Keratinocyte (primary cell): Measurements from ENCODE around the gene ANO9. TPM values are rescaled to one million over a fixed set of nuclear protein-coding genes. Genes with fewer than 3 reads are reported as not detected.

Source experiments
- DNase-seq: peaks from one replicate; pipeline ENCODE4 v3.0.0-alpha.2; 2011; ENCODE audit warnings: low read depth, missing footprints, low spot score
- FAIRE-seq: peaks from 2 replicates; lab custom pipeline; 2011; peaks lifted over from hg19 to GRCh38; lab: Jason Lieb, UNC
- H2AFZ ChIP-seq: 2 replicates; pipeline ENCODE4 v1.6.0; 2012; ENCODE audit warnings: low read length, control low read depth, inconsistent platforms; ENCODE audit not compliant: control insufficient read depth
- H3K27ac ChIP-seq: 2 replicates; pipeline ENCODE4 v1.5.1; 2011; ENCODE audit warnings: low read length; ENCODE audit not compliant: control insufficient read depth, insufficient read depth
- H3K27me3 ChIP-seq: 3 replicates; pipeline ENCODE4 v1.6.0; 2011; ENCODE audit warnings: low read length; ENCODE audit not compliant: control insufficient read depth, insufficient read depth; ENCODE audit errors: extremely low read depth
- H3K36me3 ChIP-seq, 2 experiments: 2 replicates in 1 of 2; 3 replicates in 1 of 2; pipeline ENCODE4 v1.5.1; 2011; ENCODE audit warnings: low read length in 2 of 2, mild to moderate bottlenecking in 1 of 2; ENCODE audit not compliant: control insufficient read depth in 2 of 2, insufficient read depth in 2 of 2; ENCODE audit errors: extremely low read depth in 1 of 2
- H3K4me1 ChIP-seq: 3 replicates; pipeline ENCODE4 v1.5.1; 2011; ENCODE audit warnings: low read length; ENCODE audit not compliant: control insufficient read depth, insufficient read depth; ENCODE audit errors: extremely low read depth
- H3K4me2 ChIP-seq: 3 replicates; pipeline ENCODE4 v1.6.0; 2011; ENCODE audit warnings: low read depth, low read length; ENCODE audit not compliant: control insufficient read depth, insufficient read depth; ENCODE audit errors: extremely low read depth
- H3K4me3 ChIP-seq, 3 experiments: fragments of 200-600 bp in 1 of 3; sonication (generic) in 1 of 3; 2 replicates in 2 of 3; 3 replicates in 1 of 3; pipeline ENCODE4 v1.5.1; 2011 to 2016; ENCODE audit warnings: low read length in 3 of 3, mild to moderate bottlenecking in 3 of 3, control low read depth in 2 of 3, inconsistent platforms in 1 of 3, low read depth in 1 of 3, mixed read lengths in 1 of 3, mixed run types in 1 of 3, moderate library complexity in 1 of 3; ENCODE audit not compliant: control insufficient read depth in 2 of 3, insufficient read depth in 2 of 3; ENCODE audit errors: extremely low read depth in 1 of 3
- H3K79me2 ChIP-seq: 2 replicates; pipeline ENCODE4 v1.6.0; 2012; ENCODE audit warnings: low read length; ENCODE audit not compliant: control insufficient read depth, insufficient read depth
- H3K9ac ChIP-seq: 3 replicates; pipeline ENCODE4 v1.6.0; 2011; ENCODE audit warnings: low read length; ENCODE audit not compliant: control insufficient read depth, insufficient read depth; ENCODE audit errors: extremely low read depth
- H3K9me1 ChIP-seq: 3 replicates; pipeline ENCODE4 v1.6.0; 2011; ENCODE audit warnings: low read length; ENCODE audit not compliant: control insufficient read depth, insufficient read depth; ENCODE audit errors: extremely low read depth
- H3K9me3 ChIP-seq: 2 replicates; pipeline ENCODE4 v1.5.1; 2012; ENCODE audit warnings: low read depth, low read length; ENCODE audit not compliant: control insufficient read depth
- H4K20me1 ChIP-seq: 3 replicates; pipeline ENCODE4 v1.6.0; 2011; ENCODE audit warnings: low read length; ENCODE audit not compliant: control insufficient read depth, insufficient read depth; ENCODE audit errors: extremely low read depth
- EZH2 ChIP-seq: IDR thresholded peaks from one replicate; pipeline ENCODE4 v1.6.1; 2012; ENCODE audit warnings: inconsistent platforms, mild to moderate bottlenecking, low read length, moderate library complexity
- dilution Hi-C: fragments of 300-500 bp; cut with MboI; formaldehyde crosslinking; loops from one replicate; pipeline ENCODE4 v1.7.0; 2020; ENCODE audit warnings: low sequenced_read_pairs; ENCODE audit not compliant: extremely low pct_ligation_motif_present
- polyA plus RNA-seq, 5 experiments: library from polyadenylated mRNA; depleted of rRNA in 3 of 5; stranded (reverse) in 3 of 5; stranded (forward) in 1 of 5; unstranded in 1 of 5; fragments of >200 nt; gene quantifications; 1 replicate in 1 of 5; 2 replicates in 3 of 5; 3 replicates in 1 of 5; pipeline versions ENCODE4 v1.2.1 to v1.2.3, GENCODE V29; 2011 to 2012; ENCODE audit warnings: missing spikeins in 2 of 5, low read depth in 1 of 5, low replicate concordance in 1 of 5
- TF ChIP-seq, protein P1 (sequence below), 3 experiments: IDR thresholded peaks in 1 of 3; conservative IDR thresholded peaks in 1 of 3; optimal IDR thresholded peaks in 1 of 3; 2 replicates in 2 of 3; 3 replicates in 1 of 3; pipeline versions ENCODE3 to v1.5.1; 2011; ENCODE audit warnings: low read length in 3 of 3, mild to moderate bottlenecking in 3 of 3, moderate library complexity in 2 of 3, control low read depth in 1 of 3, inconsistent platforms in 1 of 3; ENCODE audit not compliant: insufficient read depth in 2 of 3; ENCODE audit errors: extremely low read depth in 1 of 3

Gene ANO9
- polyA plus RNA-seq, 1 donor (not counting 4 experiments of a cell fraction or from before 2014, with no cell fraction given): 16.1 TPM

DNA sequence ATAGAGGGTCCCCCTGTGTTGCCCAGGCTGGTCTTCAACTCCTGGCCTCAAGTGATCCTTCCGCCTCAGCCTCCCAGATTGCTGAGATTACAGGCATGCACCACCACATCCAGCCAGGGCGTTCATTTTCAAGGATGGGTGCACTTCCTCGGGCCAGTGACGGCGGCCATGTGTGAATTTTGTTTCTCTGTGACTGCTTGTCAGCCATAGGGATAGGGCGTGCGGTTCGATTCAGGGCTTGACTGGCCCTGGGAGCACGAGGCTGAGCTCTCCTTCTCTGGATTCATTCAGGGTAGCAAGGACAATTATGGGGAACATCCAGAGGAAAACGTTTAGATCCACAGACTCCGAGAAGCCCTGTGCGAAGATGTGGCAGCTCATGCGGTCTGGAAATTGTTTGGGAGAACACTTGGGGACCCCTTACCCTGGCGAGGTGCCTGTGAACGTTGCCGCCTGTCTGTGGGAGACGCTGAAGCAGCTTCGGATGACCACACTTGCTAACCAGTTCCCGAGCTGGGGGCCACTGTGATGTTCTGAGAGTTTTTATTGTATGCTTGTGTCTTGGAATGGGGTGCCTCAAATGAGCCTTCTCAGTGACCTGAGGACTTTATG, 11.2 kb upstream of the ANO9 start:
- FAIRE-seq (no peak), DNase-seq (no peak)
- dilution Hi-C loops: no loop called here
- Histone ChIP-seq H3K4me1 (peaks cover 17% of the 10 kb centered on the region), H4K20me1 (no peaks in the 10 kb centered on the region), H3K4me3 (no peak overlapping the region), H3K9me3 (no peaks in the 10 kb centered on the region), H3K27me3 (no peaks in the 10 kb centered on the region), H3K9ac (no peak overlapping the region), H3K27ac (no peak overlapping the region), H3K79me2 (peaks cover 71% of the 10 kb centered on the region), H2AFZ (no peak overlapping the region), H3K4me2 (no peak overlapping the region), H3K9me1 (no peaks in the 10 kb centered on the region), H3K36me3 (peaks cover 15 to 22% of the 10 kb centered on the region in 2 experiments)
- TF ChIP-seq EZH2: no peak
- TF ChIP-seq, protein P1, sequence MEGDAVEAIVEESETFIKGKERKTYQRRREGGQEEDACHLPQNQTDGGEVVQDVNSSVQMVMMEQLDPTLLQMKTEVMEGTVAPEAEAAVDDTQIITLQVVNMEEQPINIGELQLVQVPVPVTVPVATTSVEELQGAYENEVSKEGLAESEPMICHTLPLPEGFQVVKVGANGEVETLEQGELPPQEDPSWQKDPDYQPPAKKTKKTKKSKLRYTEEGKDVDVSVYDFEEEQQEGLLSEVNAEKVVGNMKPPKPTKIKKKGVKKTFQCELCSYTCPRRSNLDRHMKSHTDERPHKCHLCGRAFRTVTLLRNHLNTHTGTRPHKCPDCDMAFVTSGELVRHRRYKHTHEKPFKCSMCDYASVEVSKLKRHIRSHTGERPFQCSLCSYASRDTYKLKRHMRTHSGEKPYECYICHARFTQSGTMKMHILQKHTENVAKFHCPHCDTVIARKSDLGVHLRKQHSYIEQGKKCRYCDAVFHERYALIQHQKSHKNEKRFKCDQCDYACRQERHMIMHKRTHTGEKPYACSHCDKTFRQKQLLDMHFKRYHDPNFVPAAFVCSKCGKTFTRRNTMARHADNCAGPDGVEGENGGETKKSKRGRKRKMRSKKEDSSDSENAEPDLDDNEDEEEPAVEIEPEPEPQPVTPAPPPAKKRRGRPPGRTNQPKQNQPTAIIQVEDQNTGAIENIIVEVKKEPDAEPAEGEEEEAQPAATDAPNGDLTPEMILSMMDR (optimal IDR thresholded peaks at IDR 0.05 in 1 of 3, IDR thresholded peaks at IDR 0.05 in 1 of 3, conservative IDR thresholded peaks at IDR 0.05 in 1 of 3; ENCODE audit: extremely low read depth in 1 of 3, insufficient read depth in 2 of 3, low read length in 3 of 3): no peak

DNA sequence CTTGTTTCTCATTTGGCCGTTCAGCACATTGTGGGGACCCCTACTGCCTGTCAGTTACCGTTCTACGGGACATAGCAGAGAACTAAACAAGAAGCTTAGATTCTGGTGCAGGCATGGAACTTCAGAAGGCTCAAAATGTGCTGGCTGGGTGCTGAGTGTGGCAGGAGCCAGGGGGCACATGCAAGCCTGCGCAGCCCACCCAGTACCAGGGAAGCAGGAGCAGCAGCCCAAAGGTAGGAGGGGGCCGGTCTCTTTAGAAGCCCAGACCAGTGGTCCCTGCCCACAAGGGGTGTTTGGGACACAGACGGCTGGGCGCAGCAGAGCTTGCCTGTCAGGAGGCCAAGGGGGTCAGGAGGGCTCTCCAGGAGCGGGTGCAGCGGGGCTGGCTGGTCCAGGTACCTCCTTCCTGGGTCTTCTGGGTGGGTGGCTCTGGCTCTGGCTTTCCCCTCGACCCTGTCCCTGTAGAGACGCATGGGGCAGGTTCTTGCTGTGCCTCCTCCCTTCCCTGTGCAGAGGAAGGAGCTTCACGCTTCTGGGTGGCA, 10.5 kb upstream of the ANO9 start:
- dilution Hi-C loops: no loop called here
- H3K4me2 ChIP-seq: no peak overlapping the region
- H3K36me3 ChIP-seq: peaks cover 13 to 21% of the 10 kb centered on the region in 2 experiments
- H3K9me3 ChIP-seq: no peaks in the 10 kb centered on the region
- H3K4me3 ChIP-seq: no peak overlapping the region
- H3K27me3 ChIP-seq: no peaks in the 10 kb centered on the region
- H3K79me2 ChIP-seq: peaks cover 65% of the 10 kb centered on the region
- no peak for FAIRE-seq
- no peaks in the 10 kb centered on the region for H3K9me1 ChIP-seq
- H3K27ac ChIP-seq: no peak overlapping the region
- no peak overlapping the region for H3K9ac ChIP-seq
- H3K4me1 ChIP-seq: peaks cover 17% of the 10 kb centered on the region
- TF ChIP-seq, protein P1 (optimal IDR thresholded peaks at IDR 0.05 in 1 of 3, IDR thresholded peaks at IDR 0.05 in 1 of 3, conservative IDR thresholded peaks at IDR 0.05 in 1 of 3; ENCODE audit: extremely low read depth in 1 of 3, insufficient read depth in 2 of 3, low read length in 3 of 3): no peak
- no peak for TF ChIP-seq EZH2
- DNase-seq: no peak
- no peak overlapping the region for H2AFZ ChIP-seq
- no peaks in the 10 kb centered on the region for H4K20me1 ChIP-seq
